Inflammatory macrophage (primary cell): ENCODE data around the gene DUOXA2.

ENCODE experiments used
- DNase-seq, 2 donors: peaks; one replicate each; pipeline ENCODE4 v3.0.0-alpha.2; 2020 to 2022

The DUOXA2 gene

GRCh38 chr15:45137703-45138102 lies 23.6 kb downstream of the DUOXA2 start:
- DNase-seq = no peak

GRCh38 chr15:45138814-45139765 lies 25.0 kb downstream of the DUOXA2 start:
- DNase-seq = no peak

DNA sequence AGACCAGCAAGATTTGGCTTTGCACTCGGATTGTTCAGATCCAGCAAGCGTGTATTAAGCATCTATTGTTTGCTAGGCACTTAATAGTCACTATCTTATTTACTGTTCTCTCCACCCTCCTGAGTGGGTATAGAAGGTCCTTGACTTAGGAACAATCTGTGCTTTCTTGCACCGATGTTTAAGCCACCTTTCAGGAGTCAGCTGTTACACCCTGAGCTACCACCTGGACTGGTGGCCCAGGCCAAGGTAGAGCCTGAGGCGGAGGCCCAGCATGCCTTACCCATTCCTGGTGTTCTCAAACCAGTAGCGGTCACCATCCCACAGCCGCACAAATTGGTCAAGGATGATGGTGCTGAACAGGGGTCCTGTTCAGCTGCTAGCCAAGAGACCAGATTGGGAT lies 25.6 kb downstream of the DUOXA2 start:
- DNase-seq = no peak

GRCh38 chr15:45140557-45141250 lies 26.6 kb downstream of the DUOXA2 start:
- DNase-seq = no peak

DNA sequence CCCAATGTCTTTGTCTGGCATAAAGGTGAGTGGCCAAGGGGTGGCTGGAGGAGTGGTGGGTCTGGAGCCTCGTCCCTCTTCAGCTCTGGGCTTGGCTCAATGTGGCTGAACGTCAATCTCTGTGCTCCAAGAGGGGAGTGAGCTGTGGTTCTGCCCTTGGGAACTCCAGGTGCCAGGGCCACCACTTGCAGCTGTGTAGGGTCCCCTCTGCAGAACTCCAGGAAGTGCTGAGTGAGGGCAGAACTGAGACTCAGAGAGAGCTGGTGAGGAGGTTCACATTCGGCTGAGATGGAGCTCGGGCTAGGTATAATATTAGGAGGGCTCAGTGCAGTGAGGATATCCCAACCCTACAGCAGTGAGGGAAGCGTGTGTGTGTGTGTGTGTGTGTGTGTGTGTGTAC lies 27.3 kb downstream of the DUOXA2 start:
- DNase-seq = no peak

DNA sequence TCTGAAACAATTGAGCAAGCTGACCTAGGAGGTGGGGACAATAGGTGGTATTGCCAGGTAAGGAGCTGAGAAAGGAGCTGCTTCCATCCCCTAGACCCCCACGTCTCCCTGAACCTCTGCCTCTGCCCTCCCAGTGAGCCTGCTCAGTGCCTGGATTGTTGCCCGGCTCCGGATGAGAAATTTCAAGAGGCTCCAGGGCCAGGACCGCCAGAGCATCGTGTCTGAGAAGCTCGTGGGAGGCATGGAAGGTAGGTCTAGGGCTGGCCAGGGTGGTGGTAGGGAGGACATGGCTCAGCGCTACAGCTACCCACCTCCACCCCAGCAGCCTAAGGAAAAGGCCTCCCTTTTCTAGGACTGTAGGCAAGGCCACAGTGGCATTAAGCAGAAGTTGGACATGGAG lies 28.9 kb downstream of the DUOXA2 start:
- DNase-seq = no peak

- DNase-seq = no peak
Observed at GRCh38 chr15:45143946-45144345, 29.8 kb downstream of the DUOXA2 start.

DNA sequence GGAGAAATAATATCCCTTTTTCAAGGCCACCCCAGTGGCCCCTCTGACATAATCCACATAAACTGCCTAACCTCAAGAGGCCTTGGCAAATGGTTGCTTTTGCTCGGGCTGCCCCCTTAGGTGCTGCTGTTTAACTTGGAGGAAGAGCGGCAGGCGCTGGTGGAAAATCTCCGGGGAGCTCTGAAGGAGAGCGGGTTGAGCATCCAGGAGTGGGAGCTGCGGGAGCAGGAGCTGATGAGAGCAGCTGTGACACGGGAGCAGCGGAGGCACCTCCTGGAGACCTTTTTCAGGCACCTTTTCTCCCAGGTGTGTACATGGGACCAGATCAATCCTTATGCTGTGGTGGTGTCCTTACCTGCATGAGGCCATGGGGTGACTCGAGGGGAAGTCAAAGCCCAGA lies 30.6 kb downstream of the DUOXA2 start:
- DNase-seq = no peak

DNA sequence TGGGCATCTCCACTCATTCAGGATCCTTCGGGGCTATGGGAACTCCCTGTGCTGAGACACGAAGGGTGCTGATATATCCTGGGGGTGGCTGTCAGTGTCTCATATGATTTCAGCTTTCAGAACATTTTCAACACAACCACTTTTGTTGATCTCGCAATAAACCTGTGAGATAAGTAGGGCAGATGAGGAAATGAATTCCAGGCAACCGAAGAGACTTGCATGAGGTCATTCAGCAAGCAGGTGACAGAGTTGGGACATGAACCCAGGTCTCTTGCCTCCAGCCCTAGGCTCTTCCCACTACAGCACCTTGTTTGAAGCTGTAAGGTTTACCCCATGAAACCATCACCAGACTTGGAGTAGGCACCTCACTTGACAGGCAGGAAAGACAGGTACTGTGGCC lies 32.3 kb downstream of the DUOXA2 start:
- DNase-seq = peak; percentile 13 to 43

GRCh38 chr15:45147606-45148005 lies 33.5 kb downstream of the DUOXA2 start:
- no peak for DNase-seq

DNA sequence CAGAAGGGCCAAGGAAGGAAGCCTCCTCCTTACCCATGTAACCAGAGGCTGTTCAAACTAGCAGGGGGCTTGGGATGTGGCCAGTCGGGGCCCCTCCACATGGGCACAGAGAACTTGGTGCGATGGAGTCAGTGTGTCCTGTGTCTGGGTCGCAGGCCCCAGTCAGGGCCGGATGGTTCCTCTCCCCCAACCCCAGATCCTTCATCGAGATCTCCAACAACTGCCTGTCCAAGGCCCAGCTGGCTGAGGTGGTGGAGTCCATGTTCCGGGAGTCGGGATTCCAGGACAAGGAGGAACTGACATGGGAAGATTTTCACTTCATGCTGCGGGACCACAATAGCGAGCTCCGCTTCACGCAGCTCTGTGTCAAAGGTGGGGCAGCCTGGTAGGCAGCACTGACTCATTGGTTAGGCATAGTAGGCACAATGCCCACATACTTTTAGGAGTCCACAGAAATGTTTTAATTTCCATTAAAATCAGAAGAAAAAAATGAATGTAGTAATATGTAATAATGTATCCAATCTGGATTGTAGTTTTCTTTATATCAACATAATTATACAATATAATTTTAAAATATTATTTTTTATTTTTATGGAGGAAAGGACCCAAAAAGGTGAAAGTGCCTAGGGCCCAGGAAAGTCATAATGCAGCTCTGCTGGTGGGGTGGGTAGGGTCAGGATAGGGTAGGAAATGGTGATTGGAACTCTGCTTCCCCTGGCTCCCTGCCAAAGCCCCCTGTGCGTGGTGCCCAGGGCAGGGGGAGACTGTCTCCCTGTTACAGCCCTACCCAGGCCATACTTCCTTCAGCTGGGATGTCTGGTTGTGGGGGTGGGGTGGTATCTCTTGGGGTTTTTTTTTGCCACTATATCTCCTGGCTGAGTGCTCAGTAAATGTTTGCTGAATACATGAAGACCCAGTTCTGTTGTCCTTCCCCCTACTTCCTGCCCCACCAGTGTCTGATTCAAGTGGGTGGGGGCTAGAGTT lies 34.2 kb downstream of the DUOXA2 start:
- no peak for DNase-seq

- DNase-seq = no peak
Observed at GRCh38 chr15:45149060-45149459, 34.9 kb downstream of the DUOXA2 start.

GRCh38 chr15:45150481-45150880 lies 36.4 kb downstream of the DUOXA2 start:
- no peak for DNase-seq

DNA sequence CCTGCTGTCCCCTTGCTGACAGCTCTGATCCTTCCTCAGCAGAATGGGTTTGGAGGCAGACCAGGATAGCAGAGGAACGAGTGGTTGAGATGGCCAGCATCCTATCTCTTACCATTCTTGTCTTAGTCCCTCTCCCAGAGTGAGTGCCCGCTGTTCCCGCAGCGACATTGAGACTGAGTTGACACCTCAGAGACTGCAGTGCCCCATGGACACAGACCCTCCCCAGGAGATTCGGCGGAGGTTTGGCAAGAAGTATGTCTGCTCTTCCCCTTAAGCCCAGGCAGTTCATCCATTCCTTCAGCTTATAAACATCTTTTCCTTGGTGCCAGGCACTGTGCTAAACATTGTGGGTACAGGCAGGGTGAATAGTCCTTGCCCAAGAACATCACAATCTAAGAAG lies 36.9 kb downstream of the DUOXA2 start:
- no peak for DNase-seq

DNA sequence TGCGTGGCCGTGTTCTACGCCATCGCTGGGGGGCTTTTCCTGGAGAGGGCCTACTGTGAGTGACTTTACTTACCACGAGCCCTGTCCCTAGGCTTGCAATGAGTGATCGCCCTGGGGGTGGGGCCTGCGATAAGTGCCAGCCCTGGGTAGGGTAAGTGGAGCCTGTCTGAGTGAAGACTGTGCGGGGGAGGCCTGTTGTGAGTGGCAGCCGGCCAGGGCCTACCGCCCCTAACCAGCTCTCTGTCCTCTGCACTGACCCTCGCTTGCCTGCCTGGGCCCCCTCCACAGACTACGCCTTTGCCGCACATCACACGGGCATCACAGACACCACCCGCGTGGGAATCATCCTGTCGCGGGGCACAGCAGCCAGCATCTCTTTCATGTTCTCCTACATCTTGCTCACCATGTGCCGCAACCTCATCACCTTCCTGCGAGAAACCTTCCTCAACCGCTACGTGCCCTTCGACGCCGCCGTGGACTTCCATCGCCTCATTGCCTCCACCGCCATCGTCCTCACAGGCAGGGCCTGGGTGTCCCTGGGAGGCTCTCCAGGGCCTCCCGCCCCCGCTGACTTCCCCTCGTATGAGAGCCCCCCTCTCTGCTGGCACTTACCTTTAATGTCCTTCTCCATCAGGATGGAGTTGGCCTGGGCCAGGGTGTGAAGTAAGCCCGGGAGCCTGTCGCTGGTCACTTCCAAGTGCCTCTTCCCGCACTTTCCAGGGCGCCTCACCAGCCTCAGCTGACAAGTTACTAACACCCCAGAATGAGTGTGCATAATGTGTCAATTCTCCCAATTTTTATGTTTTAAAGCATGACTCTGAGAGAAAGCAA lies 38.1 kb downstream of the DUOXA2 start:
- DNase-seq = no peak

DNA sequence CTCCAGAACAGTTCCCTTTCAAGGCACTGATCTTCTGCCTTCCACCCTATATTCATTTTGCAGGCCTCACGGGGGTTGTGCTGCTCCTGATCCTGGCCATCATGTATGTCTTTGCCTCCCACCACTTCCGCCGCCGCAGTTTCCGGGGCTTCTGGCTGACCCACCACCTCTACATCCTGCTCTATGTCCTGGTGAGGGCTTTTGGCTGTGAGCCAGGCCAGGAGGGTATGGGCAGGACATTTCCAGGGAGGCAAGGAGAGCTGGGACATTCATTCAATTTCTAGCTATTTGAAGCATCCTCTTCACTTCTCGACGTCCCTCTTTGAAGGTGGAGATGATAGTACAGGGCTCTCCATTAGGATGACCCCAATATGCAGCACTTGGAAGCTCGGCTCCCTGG lies 41.6 kb downstream of the DUOXA2 start:
- no peak for DNase-seq

GRCh38 chr15:45156744-45157455 lies 42.8 kb downstream of the DUOXA2 start:
- no peak for DNase-seq

GRCh38 chr15:45157974-45158373 lies 43.8 kb downstream of the DUOXA2 start:
- DNase-seq = peak in 1 of 2 donors; percentile 36

DNA sequence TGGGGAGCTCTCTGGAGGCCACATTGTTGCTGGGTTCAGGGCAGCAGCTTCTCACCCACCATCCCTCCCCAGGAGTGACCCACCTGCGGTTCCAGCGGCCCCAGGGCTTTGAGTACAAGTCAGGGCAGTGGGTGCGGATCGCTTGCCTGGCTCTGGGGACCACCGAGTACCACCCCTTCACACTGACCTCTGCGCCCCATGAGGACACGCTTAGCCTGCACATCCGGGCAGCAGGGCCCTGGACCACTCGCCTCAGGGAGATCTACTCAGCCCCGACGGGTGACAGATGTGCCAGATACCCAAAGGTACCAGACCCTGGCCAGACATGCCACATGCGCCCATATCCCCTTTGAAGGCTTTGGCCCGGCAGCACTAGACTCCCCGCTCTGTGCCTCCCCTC lies 47.5 kb downstream of the DUOXA2 start:
- DNase-seq = no peak

DNA sequence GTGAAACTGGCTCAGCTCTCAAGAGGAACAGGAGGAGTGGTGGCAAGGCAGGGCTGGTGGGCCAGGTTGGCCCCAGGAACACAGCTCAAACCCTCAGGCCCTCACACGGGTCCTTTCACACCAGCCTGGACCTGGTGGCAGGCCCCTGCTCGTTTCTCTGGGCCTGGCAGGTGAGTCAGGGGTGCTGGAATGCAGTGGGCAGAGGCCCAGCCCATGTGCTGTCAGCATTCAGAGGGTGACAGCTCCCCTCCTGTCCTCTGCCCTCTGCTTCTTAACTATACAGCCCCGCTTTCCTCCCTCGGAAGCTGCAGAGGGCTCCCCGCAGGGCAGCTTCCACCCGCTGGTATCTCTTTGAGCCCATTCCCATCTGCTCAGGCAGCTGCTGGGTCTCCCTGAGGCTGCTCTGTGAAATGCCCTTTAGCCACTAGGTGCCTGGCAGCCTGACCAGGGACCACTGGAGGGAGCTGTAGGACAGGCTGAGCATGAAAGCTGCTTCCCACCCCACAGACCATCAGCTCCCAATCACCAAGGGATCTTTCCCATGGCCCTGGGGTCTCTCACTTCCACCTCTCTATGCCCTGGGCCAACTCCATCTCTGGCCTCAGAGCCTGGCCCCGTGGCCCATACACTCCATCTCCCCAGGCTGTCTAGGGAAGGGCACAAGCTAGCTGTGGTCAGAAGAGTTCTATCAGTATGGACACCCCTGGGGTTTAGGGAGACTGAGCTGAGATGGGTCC lies 48.8 kb downstream of the DUOXA2 start:
- DNase-seq = peak; percentile 73 to 77

GRCh38 chr15:45163508-45163856 lies 49.4 kb downstream of the DUOXA2 start:
- DNase-seq = no peak
